ENCODE results near the gene NUDT3. TPM values are rescaled to one million over a fixed set of nuclear protein-coding genes. Genes with fewer than 3 reads are reported as not detected.

Gene NUDT3
- total and polyA plus RNA-seq, 4 donors, result 3.2 to 20.2 (median 9.5) TPM

DNA sequence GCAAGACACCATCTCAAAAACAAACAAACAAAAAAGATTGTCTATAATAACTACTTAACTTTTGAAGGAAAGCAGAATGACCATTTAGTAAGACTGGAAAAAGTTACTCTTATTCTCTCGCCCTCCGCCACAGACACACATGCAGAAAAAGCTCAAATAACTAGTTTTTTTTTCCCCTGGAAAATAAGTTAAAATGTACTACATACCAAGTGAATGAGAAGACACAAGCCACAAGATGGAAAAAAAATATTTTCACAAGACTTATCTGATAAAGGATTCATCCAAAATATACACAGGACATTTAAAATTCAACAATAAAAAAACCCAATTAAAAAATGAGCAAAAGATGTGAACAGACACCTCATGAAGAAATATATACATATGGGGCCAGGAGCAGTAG is 31.9 kb downstream of the NUDT3 start (continued):
- TF ChIP-seq CTCF (IDR thresholded peaks at IDR 0.05; ENCODE audit: low read depth, low read length, missing input control) (no peak), FOXA2 (IDR thresholded peaks at IDR 0.05) (no peak), YY1 (IDR thresholded peaks at IDR 0.05) (no peak), HNF4A (conservative IDR thresholded peaks at IDR 0.05) (no peak), RXRA (IDR thresholded peaks at IDR 0.05) (no peak), FOXA1 (IDR thresholded peaks at IDR 0.05) (no peak), GABPA (IDR thresholded peaks at IDR 0.05 in 1 of 2, conservative IDR thresholded peaks at IDR 0.05 in 1 of 2) (no peak), TAF1 (conservative IDR thresholded peaks at IDR 0.05) (no peak)

- H3K27me3 ChIP-seq (ENCODE audit: control insufficient read depth in 4 of 4, insufficient read depth in 4 of 4, low read length in 3 of 4), result no peaks in the 10 kb centered on the region
- no peak for DNase-seq (ENCODE audit: low spot score)
- H3K36me3 ChIP-seq (ENCODE audit: control insufficient read depth in 4 of 4, insufficient read depth in 3 of 4, low read depth in 1 of 4, low read length in 3 of 4), result no peaks in the 10 kb centered on the region
- 90% methylated on average over 2 of the region's 2 CpGs for WGBS
- peaks cover 4 to 12% (median 8%) of the 10 kb centered on the region in 4 donors for H3K4me1 ChIP-seq (ENCODE audit: control insufficient read depth in 4 of 4, insufficient read depth in 4 of 4, low read length in 3 of 4)
- TF ChIP-seq NR2F2 (IDR thresholded peaks at IDR 0.05) (no peak), EGR1 (IDR thresholded peaks at IDR 0.05; ENCODE audit: low read depth in 2 of 2) (no peak), GABPA (IDR thresholded peaks at IDR 0.05 in 1 of 2, conservative IDR thresholded peaks at IDR 0.05 in 1 of 2) (no peak), FOXA1 (IDR thresholded peaks at IDR 0.05) (no peak), SP1 (IDR thresholded peaks at IDR 0.05) (no peak), RAD21 (IDR thresholded peaks at IDR 0.05) (no peak), FOXA2 (IDR thresholded peaks at IDR 0.05) (no peak), RXRA (IDR thresholded peaks at IDR 0.05) (no peak)
- TF ChIP-seq, protein P1, sequence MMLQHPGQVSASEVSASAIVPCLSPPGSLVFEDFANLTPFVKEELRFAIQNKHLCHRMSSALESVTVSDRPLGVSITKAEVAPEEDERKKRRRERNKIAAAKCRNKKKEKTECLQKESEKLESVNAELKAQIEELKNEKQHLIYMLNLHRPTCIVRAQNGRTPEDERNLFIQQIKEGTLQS (IDR thresholded peaks at IDR 0.05), result no peak
- TF ChIP-seq, protein P2, sequence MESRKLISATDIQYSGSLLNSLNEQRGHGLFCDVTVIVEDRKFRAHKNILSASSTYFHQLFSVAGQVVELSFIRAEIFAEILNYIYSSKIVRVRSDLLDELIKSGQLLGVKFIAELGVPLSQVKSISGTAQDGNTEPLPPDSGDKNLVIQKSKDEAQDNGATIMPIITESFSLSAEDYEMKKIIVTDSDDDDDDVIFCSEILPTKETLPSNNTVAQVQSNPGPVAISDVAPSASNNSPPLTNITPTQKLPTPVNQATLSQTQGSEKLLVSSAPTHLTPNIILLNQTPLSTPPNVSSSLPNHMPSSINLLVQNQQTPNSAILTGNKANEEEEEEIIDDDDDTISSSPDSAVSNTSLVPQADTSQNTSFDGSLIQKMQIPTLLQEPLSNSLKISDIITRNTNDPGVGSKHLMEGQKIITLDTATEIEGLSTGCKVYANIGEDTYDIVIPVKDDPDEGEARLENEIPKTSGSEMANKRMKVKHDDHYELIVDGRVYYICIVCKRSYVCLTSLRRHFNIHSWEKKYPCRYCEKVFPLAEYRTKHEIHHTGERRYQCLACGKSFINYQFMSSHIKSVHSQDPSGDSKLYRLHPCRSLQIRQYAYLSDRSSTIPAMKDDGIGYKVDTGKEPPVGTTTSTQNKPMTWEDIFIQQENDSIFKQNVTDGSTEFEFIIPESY (IDR thresholded peaks at IDR 0.05), result no peak
- H3K27ac ChIP-seq (ENCODE audit: low read depth in 1 of 2, low read length in 2 of 2), result no peak overlapping the region
- no peak overlapping the region for H3K4me3 ChIP-seq (ENCODE audit: low read depth in 1 of 3, low read length in 3 of 3)
- H3K9ac ChIP-seq (ENCODE audit: low read depth in 1 of 2, low read length in 2 of 2), result no peak overlapping the region
- no peaks in the 10 kb centered on the region for H3K9me3 ChIP-seq (ENCODE audit: control insufficient read depth in 4 of 4, low read length in 3 of 4)
Measured at GRCh38 chr6:34359418-34360158, 32.9 kb downstream of the NUDT3 start.

- WGBS, result 83% methylated on average over 3 of the region's 3 CpGs
- Histone ChIP-seq H3K9ac (ENCODE audit: low read depth in 1 of 2, low read length in 2 of 2) (no peak overlapping the region), H3K4me1 (ENCODE audit: control insufficient read depth in 4 of 4, insufficient read depth in 4 of 4, low read length in 3 of 4) (peaks cover 4 to 12% (median 9%) of the 10 kb centered on the region in 4 donors), H3K27me3 (ENCODE audit: control insufficient read depth in 4 of 4, insufficient read depth in 4 of 4, low read length in 3 of 4) (no peaks in the 10 kb centered on the region), H3K36me3 (ENCODE audit: control insufficient read depth in 4 of 4, insufficient read depth in 3 of 4, low read depth in 1 of 4, low read length in 3 of 4) (no peaks in the 10 kb centered on the region), H3K4me3 (ENCODE audit: low read depth in 1 of 3, low read length in 3 of 3) (no peak overlapping the region), H3K27ac (ENCODE audit: low read depth in 1 of 2, low read length in 2 of 2) (no peak overlapping the region), H3K9me3 (ENCODE audit: control insufficient read depth in 4 of 4, low read length in 3 of 4) (no peaks in the 10 kb centered on the region)
- no peak for TF ChIP-seq HNF4A (conservative IDR thresholded peaks at IDR 0.05)
- no peak for TF ChIP-seq SP1 (IDR thresholded peaks at IDR 0.05)
- no peak for TF ChIP-seq EGR1 (IDR thresholded peaks at IDR 0.05; ENCODE audit: low read depth in 2 of 2)
- no peak for TF ChIP-seq TAF1 (conservative IDR thresholded peaks at IDR 0.05)
- no peak for TF ChIP-seq GABPA (IDR thresholded peaks at IDR 0.05 in 1 of 2, conservative IDR thresholded peaks at IDR 0.05 in 1 of 2)
- TF ChIP-seq CTCF (IDR thresholded peaks at IDR 0.05; ENCODE audit: low read depth, low read length, missing input control), result no peak
- DNase-seq (ENCODE audit: low spot score), result no peak
Measured at GRCh38 chr6:34358389-34358905, 34.0 kb downstream of the NUDT3 start.
